Cerebellar cortex (tissue), 1 donor: Measurements from ENCODE around the gene ABTB2.
"Not testable (repeated sequence)": the region's sequence is repeated elsewhere in the genome, so short reads cannot be mapped to it uniquely, and the experiment has no call there.

Source experiments
- DNase-seq: peaks from one replicate; pipeline ENCODE4 v3.0.0-alpha.2; 2015; ENCODE audit warnings: low spot score

The ABTB2 gene

GRCh38 chr11:34185926-34186841 is 171.6 kb downstream of the ABTB2 start:
- no peak for DNase-seq

- no peak for DNase-seq
These were observed 173.2 kb downstream of the ABTB2 start for GRCh38 chr11:34184505-34185015.

GRCh38 chr11:34183848-34184391 is 173.9 kb downstream of the ABTB2 start:
- DNase-seq = no peak

GRCh38 chr11:34182921-34183685 is 174.7 kb downstream of the ABTB2 start:
- no peak for DNase-seq

GRCh38 chr11:34182425-34182824 is 175.4 kb downstream of the ABTB2 start:
- DNase-seq = no peak

GRCh38 chr11:34181856-34182405 is 175.9 kb downstream of the ABTB2 start:
- DNase-seq = no peak

GRCh38 chr11:34181251-34181650 is 176.6 kb downstream of the ABTB2 start:
- no peak for DNase-seq

- DNase-seq = not testable (repeated sequence)
These were observed 177.0 kb downstream of the ABTB2 start for GRCh38 chr11:34180814-34181165.

GRCh38 chr11:34180040-34180813 is 177.6 kb downstream of the ABTB2 start:
- DNase-seq = no peak

- DNase-seq = no peak
These were observed 178.7 kb downstream of the ABTB2 start for GRCh38 chr11:34179026-34179675.

- DNase-seq = no peak
These were observed 179.5 kb downstream of the ABTB2 start for GRCh38 chr11:34178209-34178821.

- no peak for DNase-seq
These were observed 181.0 kb downstream of the ABTB2 start for GRCh38 chr11:34176751-34177209.

GRCh38 chr11:34175284-34176019 is 182.4 kb downstream of the ABTB2 start:
- DNase-seq = no peak

- DNase-seq = peak; percentile 57
These were observed 183.3 kb downstream of the ABTB2 start for GRCh38 chr11:34174412-34175041.

GRCh38 chr11:34173050-34173449 is 184.8 kb downstream of the ABTB2 start:
- DNase-seq = no peak

- DNase-seq = no peak
These were observed 188.1 kb downstream of the ABTB2 start for GRCh38 chr11:34169686-34170085.

- DNase-seq = no peak
These were observed 189.0 kb downstream of the ABTB2 start for GRCh38 chr11:34168642-34169420.

- no peak for DNase-seq
These were observed 189.8 kb downstream of the ABTB2 start for GRCh38 chr11:34167961-34168360.
